SK-N-MC (cell line): Measurements from ENCODE around the gene TRMT11.

Experiments used
- EZH2 ChIP-seq: fragments of 200-600 bp; sonication (generic); IDR thresholded peaks from one replicate; pipeline ENCODE4 v1.6.1; 2017; ENCODE audit warnings: antibody characterized with exemption
- POLR2AphosphoS5 ChIP-seq: IDR thresholded peaks from 2 replicates; pipeline ENCODE4 v1.6.1; 2012; ENCODE audit warnings: mild to moderate bottlenecking, low read depth, low read length, borderline replicate concordance

DNA sequence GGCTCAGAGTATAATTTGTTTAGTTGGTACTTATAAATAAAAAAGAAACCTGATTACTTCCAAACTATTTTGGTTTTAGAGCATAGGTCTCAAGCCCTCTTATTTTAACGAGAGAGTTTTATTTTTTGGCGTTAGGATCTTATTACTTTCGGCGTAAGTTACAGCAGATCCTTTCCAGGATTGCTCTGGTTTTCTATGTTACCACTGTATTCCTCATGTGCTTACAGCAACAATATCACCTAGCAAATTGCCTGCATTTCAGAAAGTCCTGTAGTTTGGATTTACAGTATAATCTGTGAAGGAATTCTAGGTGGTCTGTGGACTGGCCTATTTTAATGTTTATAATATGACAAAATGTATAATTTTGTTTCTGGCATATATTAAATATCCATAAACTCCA is 54.1 kb downstream of the TRMT11 start:
- no peak for TF ChIP-seq EZH2
- no peak for TF ChIP-seq POLR2AphosphoS5
